HL-60 (cell line): ENCODE data around the gene ID1.

ENCODE experiments used
- GABPA ChIP-seq: IDR thresholded peaks from 2 replicates; pipeline ENCODE4 v1.6.1; 2012; ENCODE audit warnings: low read depth
- POLR2AphosphoS5 ChIP-seq: IDR thresholded peaks from 2 replicates; pipeline ENCODE4 v1.6.1; 2012; ENCODE audit warnings: low read depth
- SPI1 ChIP-seq: IDR thresholded peaks from 2 replicates; pipeline ENCODE4 v1.6.1; 2012; ENCODE audit warnings: low read depth, mild to moderate bottlenecking, borderline replicate concordance
- TF ChIP-seq, protein P1 (sequence below): IDR thresholded peaks from one replicate; pipeline ENCODE4 v1.5.1; 2011; ENCODE audit warnings: low read length, control low read depth, inconsistent platforms; ENCODE audit not compliant: insufficient read depth
- TF ChIP-seq, protein P2 (sequence below): IDR thresholded peaks from 2 replicates; pipeline ENCODE4 v1.6.1; 2012; ENCODE audit warnings: low read depth; ENCODE audit not compliant: insufficient replicate concordance

- TF ChIP-seq, protein P1, sequence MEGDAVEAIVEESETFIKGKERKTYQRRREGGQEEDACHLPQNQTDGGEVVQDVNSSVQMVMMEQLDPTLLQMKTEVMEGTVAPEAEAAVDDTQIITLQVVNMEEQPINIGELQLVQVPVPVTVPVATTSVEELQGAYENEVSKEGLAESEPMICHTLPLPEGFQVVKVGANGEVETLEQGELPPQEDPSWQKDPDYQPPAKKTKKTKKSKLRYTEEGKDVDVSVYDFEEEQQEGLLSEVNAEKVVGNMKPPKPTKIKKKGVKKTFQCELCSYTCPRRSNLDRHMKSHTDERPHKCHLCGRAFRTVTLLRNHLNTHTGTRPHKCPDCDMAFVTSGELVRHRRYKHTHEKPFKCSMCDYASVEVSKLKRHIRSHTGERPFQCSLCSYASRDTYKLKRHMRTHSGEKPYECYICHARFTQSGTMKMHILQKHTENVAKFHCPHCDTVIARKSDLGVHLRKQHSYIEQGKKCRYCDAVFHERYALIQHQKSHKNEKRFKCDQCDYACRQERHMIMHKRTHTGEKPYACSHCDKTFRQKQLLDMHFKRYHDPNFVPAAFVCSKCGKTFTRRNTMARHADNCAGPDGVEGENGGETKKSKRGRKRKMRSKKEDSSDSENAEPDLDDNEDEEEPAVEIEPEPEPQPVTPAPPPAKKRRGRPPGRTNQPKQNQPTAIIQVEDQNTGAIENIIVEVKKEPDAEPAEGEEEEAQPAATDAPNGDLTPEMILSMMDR, result no peak
- TF ChIP-seq, protein P2, sequence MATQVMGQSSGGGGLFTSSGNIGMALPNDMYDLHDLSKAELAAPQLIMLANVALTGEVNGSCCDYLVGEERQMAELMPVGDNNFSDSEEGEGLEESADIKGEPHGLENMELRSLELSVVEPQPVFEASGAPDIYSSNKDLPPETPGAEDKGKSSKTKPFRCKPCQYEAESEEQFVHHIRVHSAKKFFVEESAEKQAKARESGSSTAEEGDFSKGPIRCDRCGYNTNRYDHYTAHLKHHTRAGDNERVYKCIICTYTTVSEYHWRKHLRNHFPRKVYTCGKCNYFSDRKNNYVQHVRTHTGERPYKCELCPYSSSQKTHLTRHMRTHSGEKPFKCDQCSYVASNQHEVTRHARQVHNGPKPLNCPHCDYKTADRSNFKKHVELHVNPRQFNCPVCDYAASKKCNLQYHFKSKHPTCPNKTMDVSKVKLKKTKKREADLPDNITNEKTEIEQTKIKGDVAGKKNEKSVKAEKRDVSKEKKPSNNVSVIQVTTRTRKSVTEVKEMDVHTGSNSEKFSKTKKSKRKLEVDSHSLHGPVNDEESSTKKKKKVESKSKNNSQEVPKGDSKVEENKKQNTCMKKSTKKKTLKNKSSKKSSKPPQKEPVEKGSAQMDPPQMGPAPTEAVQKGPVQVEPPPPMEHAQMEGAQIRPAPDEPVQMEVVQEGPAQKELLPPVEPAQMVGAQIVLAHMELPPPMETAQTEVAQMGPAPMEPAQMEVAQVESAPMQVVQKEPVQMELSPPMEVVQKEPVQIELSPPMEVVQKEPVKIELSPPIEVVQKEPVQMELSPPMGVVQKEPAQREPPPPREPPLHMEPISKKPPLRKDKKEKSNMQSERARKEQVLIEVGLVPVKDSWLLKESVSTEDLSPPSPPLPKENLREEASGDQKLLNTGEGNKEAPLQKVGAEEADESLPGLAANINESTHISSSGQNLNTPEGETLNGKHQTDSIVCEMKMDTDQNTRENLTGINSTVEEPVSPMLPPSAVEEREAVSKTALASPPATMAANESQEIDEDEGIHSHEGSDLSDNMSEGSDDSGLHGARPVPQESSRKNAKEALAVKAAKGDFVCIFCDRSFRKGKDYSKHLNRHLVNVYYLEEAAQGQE, result no peak
- TF ChIP-seq POLR2AphosphoS5, result no peak
- 0 out of 2 replicates have a peak, but pooled peaks have one; percentile 21 for TF ChIP-seq GABPA
- TF ChIP-seq SPI1, result no peak; the same call in 1 of the 2 replicates
Observed at GRCh38 chr20:31642837-31643236, 37.7 kb downstream of the ID1 start.
